Small intestine (tissue), 7 donors: Measurements from ENCODE around the gene HCN3. TPM values are rescaled to one million over a fixed set of nuclear protein-coding genes. Genes with fewer than 3 reads are reported as not detected.
"Not testable (repeated sequence)": the region's sequence is repeated elsewhere in the genome, so short reads cannot be mapped to it uniquely, and the experiment has no call there.

Experiments used
- DNase-seq, 2 donors: peaks; one replicate each; pipeline versions ENCODE4 v3.0.0 to v3.0.0-alpha.2; 2013
- FAIRE-seq: peaks from 2 replicates; lab custom pipeline; 2012; peaks lifted over from hg19 to GRCh38; lab: Jason Lieb, UNC
- H3K27ac ChIP-seq, 3 donors: one replicate each; pipeline ENCODE4 v1.5.1; 2013; ENCODE audit warnings: low read length in 2 of 3, mild to moderate bottlenecking in 2 of 3, control low read depth in 1 of 3, inconsistent platforms in 1 of 3, low read depth in 1 of 3, moderate library complexity in 1 of 3
- H3K27me3 ChIP-seq, 3 donors: one replicate each; pipeline ENCODE4 v1.6.1; 2013; ENCODE audit warnings: low read length in 3 of 3, inconsistent platforms in 1 of 3; ENCODE audit not compliant: control insufficient read depth in 3 of 3, insufficient read depth in 3 of 3
- H3K36me3 ChIP-seq, 3 donors: one replicate each; pipeline ENCODE4 v1.6.1; 2013; ENCODE audit warnings: low read length in 3 of 3, inconsistent platforms in 1 of 3, low read depth in 1 of 3, mild to moderate bottlenecking in 1 of 3, moderate library complexity in 1 of 3; ENCODE audit not compliant: control insufficient read depth in 3 of 3, insufficient read depth in 2 of 3
- H3K4me1 ChIP-seq, 3 donors: one replicate each; pipeline ENCODE4 v1.6.1; 2013; ENCODE audit warnings: low read length in 2 of 3, inconsistent platforms in 1 of 3, low read depth in 1 of 3, mild to moderate bottlenecking in 1 of 3, moderate library complexity in 1 of 3; ENCODE audit not compliant: control insufficient read depth in 3 of 3, insufficient read depth in 2 of 3
- H3K4me3 ChIP-seq, 3 donors: one replicate each; pipeline ENCODE4 v1.5.1; 2013; ENCODE audit warnings: low read length in 3 of 3, control low read depth in 1 of 3, inconsistent platforms in 1 of 3, low read depth in 1 of 3, mild to moderate bottlenecking in 1 of 3, moderate library complexity in 1 of 3
- H3K9me3 ChIP-seq, 2 donors: one replicate each; pipeline ENCODE4 v1.6.1; 2013; ENCODE audit warnings: low read depth in 1 of 2, low read length in 1 of 2; ENCODE audit not compliant: control insufficient read depth in 2 of 2, insufficient read depth in 1 of 2
- WGBS, 3 donors: extraction: QIAGEN DNeasy Blood & Tissue Kit; methylation state at CpG; one replicate each; pipeline ENCODE4 v1.1.7; 2013; 5-methylcytosine and 5-hydroxymethylcytosine counted together
- polyA plus RNA-seq, 4 donors: library from polyadenylated mRNA; stranded (reverse) in 3 of 4; unstranded in 1 of 4; fragments of 200-250 nt in 3 of 4; fragments of 120-200 nt in 1 of 4; gene quantifications; one replicate each; pipeline versions ENCODE4 v1.2.1 to v1.2.3, GENCODE V29; 2013
- donor health status: healthy with polysubstance abuse.
- donor health status: control.
- donor health status: control.
- donor health status: Bipolar disorder and iron deficiency.
- donor health status: healthy.

The HCN3 gene
- polyA plus RNA-seq, 4 donors = 4.0 to 15.0 (median 8.1) TPM

GRCh38 chr1:155241069-155241679 is 36.1 kb upstream of the HCN3 start:
- H3K9me3 ChIP-seq = peaks cover 0 to 3% of the 10 kb centered on the region in 2 donors
- no peaks in the 10 kb centered on the region for H3K27me3 ChIP-seq
- peak overlapping the region; percentile 23 to 47 (median 43) for H3K4me3 ChIP-seq
- WGBS, 3 donors = 4 to 13% (median 6%) methylated on average over 4 of the region's 4 CpGs
- peak overlapping the region in 1 of 3 donors; percentile 36 for H3K27ac ChIP-seq
- FAIRE-seq (no peak), DNase-seq (peak; percentile 91 to 92)
- H3K4me1 ChIP-seq = peaks cover 0 to 14% (median 11%) of the 10 kb centered on the region in 3 donors
- H3K36me3 ChIP-seq = peaks cover 0 to 32% (median 4%) of the 10 kb centered on the region in 3 donors

GRCh38 chr1:155241841-155242264 is 35.4 kb upstream of the HCN3 start:
- WGBS, 3 donors = 73 to 77% (median 75%) methylated on average over 4 of the region's 4 CpGs
- Histone ChIP-seq H3K27ac (no peak overlapping the region), H3K9me3 (peaks cover 0 to 3% of the 10 kb centered on the region in 2 donors), H3K4me1 (peaks cover 0 to 14% (median 11%) of the 10 kb centered on the region in 3 donors), H3K36me3 (peaks cover 0 to 26% (median 4%) of the 10 kb centered on the region in 3 donors), H3K27me3 (no peaks in the 10 kb centered on the region), H3K4me3 (no peak overlapping the region)
- FAIRE-seq (no peak), DNase-seq (no peak)

- H3K27ac ChIP-seq = peak overlapping the region in 1 of 3 donors; percentile 95
- no peak for FAIRE-seq
- H3K36me3 ChIP-seq = peaks cover 0 to 25% (median 3%) of the 10 kb centered on the region in 3 donors
- no peak overlapping the region for H3K4me3 ChIP-seq
- H3K9me3 ChIP-seq = peaks cover 0 to 3% of the 10 kb centered on the region in 2 donors
- 52 to 72% (median 60%) methylated on average over 3 of the region's 3 CpGs for WGBS, 3 donors
- H3K27me3 ChIP-seq = no peaks in the 10 kb centered on the region
- DNase-seq = peak in 1 of 2 donors; percentile 16
- peaks cover 0 to 14% (median 11%) of the 10 kb centered on the region in 3 donors for H3K4me1 ChIP-seq
These were observed 34.4 kb upstream of the HCN3 start for GRCh38 chr1:155242805-155243358.

DNA sequence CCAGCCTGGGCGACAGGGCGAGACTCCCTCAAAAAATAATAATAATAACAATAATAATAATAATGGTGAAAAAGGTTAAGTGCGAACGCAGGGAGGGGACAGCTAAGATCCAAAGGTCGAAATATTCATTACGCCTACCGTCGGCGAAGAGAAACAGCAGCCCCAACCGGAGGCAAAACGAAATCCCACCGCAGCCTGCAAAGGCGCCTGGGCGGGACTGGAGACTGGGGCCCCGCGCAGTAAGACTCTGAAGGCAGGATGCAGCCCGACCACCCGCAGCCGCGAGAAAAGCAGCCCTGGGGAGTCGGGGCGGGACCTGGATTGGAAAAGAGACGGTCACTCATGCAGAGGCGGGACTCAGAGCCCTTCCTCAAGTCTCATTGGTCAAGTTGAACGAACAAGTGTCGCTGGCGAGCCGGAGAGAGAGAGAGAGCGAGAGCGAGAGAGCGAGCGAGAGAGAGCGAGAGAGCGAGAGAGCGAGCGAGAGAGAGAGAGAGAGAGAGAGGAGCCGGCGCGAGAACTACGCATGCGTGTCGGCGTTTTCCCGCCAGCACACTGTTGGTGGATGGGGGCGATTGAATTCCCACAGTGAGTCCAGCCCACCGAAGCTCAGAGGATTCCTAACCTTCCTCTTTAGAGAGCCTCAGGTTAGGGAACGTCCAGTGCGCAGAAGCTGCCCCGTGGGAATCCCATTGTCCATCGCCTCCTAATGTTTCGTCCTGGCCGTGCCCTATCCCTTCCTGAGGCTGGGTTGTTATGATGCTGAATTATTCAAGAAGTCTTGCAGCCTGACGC is 32.7 kb upstream of the HCN3 start:
- Histone ChIP-seq H3K36me3 (peaks cover 0 to 24% (median 0%) of the 10 kb centered on the region in 3 donors), H3K4me3 (peak overlapping the region; percentile 40 to 62 (median 62)), H3K27ac (peak overlapping the region; percentile 83 to 95 (median 92)), H3K27me3 (no peaks in the 10 kb centered on the region), H3K4me1 (peaks cover 0 to 14% (median 11%) of the 10 kb centered on the region in 3 donors), H3K9me3 (peaks cover 0 to 3% of the 10 kb centered on the region in 2 donors)
- DNase-seq (peak; percentile 96 to 97), FAIRE-seq (no peak)
- 1% methylated on average over 52 to 53 of the region's 53 CpGs for WGBS, 3 donors

- Histone ChIP-seq H3K36me3 (peaks cover 0 to 23% (median 0%) of the 10 kb centered on the region in 3 donors), H3K27me3 (no peaks in the 10 kb centered on the region), H3K4me3 (peak overlapping the region; percentile 17 to 62 (median 62)), H3K4me1 (peaks cover 0 to 16% (median 11%) of the 10 kb centered on the region in 3 donors), H3K9me3 (peaks cover 0 to 3% of the 10 kb centered on the region in 2 donors), H3K27ac (peak overlapping the region; percentile 83 to 95 (median 92))
- FAIRE-seq (no peak), DNase-seq (no peak)
- WGBS, 3 donors = 58 to 64% (median 58%) methylated on average over 8 of the region's 8 CpGs
These were observed 32.1 kb upstream of the HCN3 start for GRCh38 chr1:155245163-155245524.

- not testable (repeated sequence) for H3K4me3 ChIP-seq, H3K27me3 ChIP-seq, FAIRE-seq, DNase-seq, H3K27ac ChIP-seq, H3K9me3 ChIP-seq
- H3K4me1 ChIP-seq = peaks cover 0 to 14% (median 11%) of the 10 kb centered on the region in 3 donors
- WGBS, 3 donors = 97 to 99% (median 97%) methylated on average over 3 of the region's 3 CpGs
- H3K36me3 ChIP-seq = peaks cover 0 to 27% (median 0%) of the 10 kb centered on the region in 3 donors
These were observed 30.5 kb upstream of the HCN3 start for GRCh38 chr1:155246796-155247195.

DNA sequence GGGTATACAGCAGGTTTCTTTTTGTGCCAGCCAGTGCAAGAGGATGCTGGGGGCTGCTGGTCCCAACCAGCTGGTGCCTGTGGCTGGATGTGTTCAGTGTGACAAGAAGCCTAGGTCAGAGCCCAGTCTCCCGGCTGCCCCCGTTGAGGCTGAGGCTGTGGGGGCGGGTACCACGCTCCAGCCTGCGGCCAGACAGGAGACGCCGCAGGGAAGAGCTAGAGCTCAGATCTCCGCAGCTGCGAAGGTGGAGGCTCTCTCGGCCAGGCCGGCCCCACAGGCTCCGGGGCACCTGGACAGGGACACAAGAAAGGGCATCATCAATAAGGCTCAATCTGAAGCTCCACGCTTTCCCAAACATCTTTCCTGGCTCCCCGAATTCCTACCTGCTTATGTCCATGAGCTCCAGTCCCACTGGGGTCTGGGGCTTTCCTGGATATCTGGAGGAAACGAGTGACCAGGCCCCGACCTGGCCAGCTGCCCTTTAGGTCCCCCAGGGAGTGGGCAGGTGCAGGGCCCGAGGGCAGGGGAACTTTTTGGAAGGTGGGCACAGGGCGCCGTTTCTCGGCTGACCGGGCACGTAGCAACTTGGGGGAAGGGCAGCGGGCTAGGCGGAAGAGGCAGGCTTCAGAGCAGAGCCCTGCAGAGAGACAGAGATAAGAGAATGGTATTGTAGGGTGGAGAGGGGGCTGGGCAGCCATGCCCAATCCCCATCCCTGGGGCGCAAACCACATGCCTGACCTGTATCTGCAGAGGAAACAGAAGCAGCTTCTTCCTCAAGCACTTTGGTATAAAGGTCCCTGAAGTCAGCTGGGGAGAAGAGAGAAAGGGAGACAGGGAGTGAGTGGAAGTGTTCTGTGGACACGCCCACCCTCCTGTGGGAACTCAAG is 29.4 kb upstream of the HCN3 start:
- DNase-seq (no peak), FAIRE-seq (no peak)
- Histone ChIP-seq H3K36me3 (peaks cover 0 to 27% (median 0%) of the 10 kb centered on the region in 3 donors), H3K27me3 (no peaks in the 10 kb centered on the region), H3K4me1 (peaks cover 0 to 14% (median 9%) of the 10 kb centered on the region in 3 donors), H3K27ac (no peak overlapping the region), H3K9me3 (peaks cover 0 to 3% of the 10 kb centered on the region in 2 donors), H3K4me3 (no peak overlapping the region)
- WGBS, 3 donors = 91 to 95% (median 92%) methylated on average over 26 of the region's 26 CpGs
